ENCODE measurements around the gene PROM1.

Gene PROM1

DNA sequence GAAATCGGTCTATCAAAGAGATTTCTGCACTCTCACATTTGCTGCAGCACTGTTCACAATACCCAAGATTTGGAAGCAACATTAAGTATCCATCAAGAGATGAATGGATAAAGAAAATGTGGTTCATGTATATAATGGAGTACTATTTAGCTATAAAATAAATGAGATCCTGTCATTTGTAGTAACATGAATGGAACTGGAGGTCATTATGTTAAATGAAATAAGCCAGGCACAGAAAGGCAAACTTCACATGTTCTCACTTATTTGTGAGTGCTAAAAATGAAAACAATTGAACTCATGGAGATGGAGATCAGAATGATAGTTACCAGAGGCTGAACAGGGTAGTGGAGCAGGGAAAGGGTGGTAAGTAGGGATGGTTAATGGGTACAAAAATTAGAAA lies 17.0 kb upstream of the PROM1 start:
- Histone ChIP-seq H3K9ac (ENCODE audit: low read depth, low read length) (no peak overlapping the region), H3K4me2 (ENCODE audit: insufficient read depth, low read length) (no peak overlapping the region), H3K4me3 (ENCODE audit: low read depth in 1 of 2, low read length in 2 of 2) (no peak overlapping the region), H3K9me3 (ENCODE audit: insufficient read depth, low read length, severe bottlenecking) (no peaks in the 10 kb centered on the region), H4K20me1 (ENCODE audit: insufficient read depth, low read length) (no peaks in the 10 kb centered on the region), H3K36me3 (ENCODE audit: insufficient read depth, low read length) (no peaks in the 10 kb centered on the region), H3K4me1 (ENCODE audit: insufficient read depth, low read length) (no peaks in the 10 kb centered on the region), H3K27me3 (ENCODE audit: insufficient read depth, low read length, poor library complexity) (peaks cover 19% of the 10 kb centered on the region), H2AFZ (ENCODE audit: low read depth, low read length) (no peak overlapping the region), H3K27ac (ENCODE audit: low read length) (no peak overlapping the region), H3K79me2 (ENCODE audit: insufficient read depth, low read length) (no peaks in the 10 kb centered on the region)
- ATAC-seq (ENCODE audit: insufficient read depth, low read depth) (no peak), DNase-seq (no peak)
- TF ChIP-seq EZH2 (IDR thresholded peaks at IDR 0.05; ENCODE audit: borderline replicate concordance, low read depth, low read length, severe bottlenecking), result no peak
- no peak for TF ChIP-seq CTCF (IDR thresholded peaks at IDR 0.05; ENCODE audit: borderline replicate concordance, extremely low read depth, low read length, poor library complexity, severe bottlenecking)

- Histone ChIP-seq H3K4me1 (ENCODE audit: insufficient read depth, low read length) (no peaks in the 10 kb centered on the region), H3K9me3 (ENCODE audit: insufficient read depth, low read length, severe bottlenecking) (no peaks in the 10 kb centered on the region), H3K9ac (ENCODE audit: low read depth, low read length) (no peak overlapping the region), H3K4me2 (ENCODE audit: insufficient read depth, low read length) (no peak overlapping the region), H3K27me3 (ENCODE audit: insufficient read depth, low read length, poor library complexity) (peaks cover 35% of the 10 kb centered on the region), H3K27ac (ENCODE audit: low read length) (no peak overlapping the region), H4K20me1 (ENCODE audit: insufficient read depth, low read length) (0 out of 2 replicates have a peak, but pooled peaks cover 2% of the 10 kb centered on the region), H3K4me3 (ENCODE audit: low read depth in 1 of 2, low read length in 2 of 2) (no peak overlapping the region), H3K79me2 (ENCODE audit: insufficient read depth, low read length) (no peaks in the 10 kb centered on the region), H3K36me3 (ENCODE audit: insufficient read depth, low read length) (no peaks in the 10 kb centered on the region), H2AFZ (ENCODE audit: low read depth, low read length) (no peak overlapping the region)
- DNase-seq, result no peak
- no peak for ATAC-seq (ENCODE audit: insufficient read depth, low read depth)
- TF ChIP-seq CTCF (IDR thresholded peaks at IDR 0.05; ENCODE audit: borderline replicate concordance, extremely low read depth, low read length, poor library complexity, severe bottlenecking) (no peak), EZH2 (IDR thresholded peaks at IDR 0.05; ENCODE audit: borderline replicate concordance, low read depth, low read length, severe bottlenecking) (no peak)
Observed at GRCh38 chr4:16092682-16093319, 9.0 kb upstream of the PROM1 start.

DNA sequence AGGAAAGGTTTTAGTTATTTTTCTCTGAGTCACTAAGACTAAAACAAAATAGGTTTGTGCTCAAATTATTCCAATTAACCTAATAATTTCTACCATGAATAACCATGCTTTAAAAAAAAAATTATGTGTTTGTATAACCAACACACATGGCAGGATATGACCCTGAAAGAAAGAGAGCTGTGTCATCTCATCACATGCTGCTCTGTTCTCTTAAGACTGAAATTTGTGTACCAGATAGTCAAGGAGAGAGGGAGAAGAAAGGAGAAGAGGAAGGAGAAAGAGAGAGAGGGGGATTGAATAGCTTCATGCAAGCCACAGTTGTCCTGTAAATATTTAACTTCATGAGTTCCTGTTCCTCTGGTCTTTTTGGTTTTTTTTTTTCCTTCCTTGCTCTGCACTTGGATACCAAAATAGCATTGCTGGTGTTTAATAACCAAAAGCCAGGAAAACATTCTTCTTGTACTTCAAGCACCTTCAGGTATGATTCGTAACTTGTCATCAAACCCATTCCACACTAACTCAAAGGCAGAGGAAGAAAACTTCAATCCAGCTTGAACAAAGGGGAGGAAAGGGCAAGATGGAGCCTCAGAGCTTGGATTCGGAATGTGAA lies 6.4 kb upstream of the PROM1 start:
- no peak for ATAC-seq (ENCODE audit: insufficient read depth, low read depth)
- Histone ChIP-seq H3K36me3 (ENCODE audit: insufficient read depth, low read length) (no peaks in the 10 kb centered on the region), H4K20me1 (ENCODE audit: insufficient read depth, low read length) (0 out of 2 replicates have a peak, but pooled peaks cover 2% of the 10 kb centered on the region), H3K4me1 (ENCODE audit: insufficient read depth, low read length) (no peaks in the 10 kb centered on the region), H3K27me3 (ENCODE audit: insufficient read depth, low read length, poor library complexity) (peaks cover 31% of the 10 kb centered on the region), H3K27ac (ENCODE audit: low read length) (no peak overlapping the region), H3K4me2 (ENCODE audit: insufficient read depth, low read length) (no peak overlapping the region), H3K4me3 (ENCODE audit: low read depth in 1 of 2, low read length in 2 of 2) (no peak overlapping the region), H3K79me2 (ENCODE audit: insufficient read depth, low read length) (no peaks in the 10 kb centered on the region), H2AFZ (ENCODE audit: low read depth, low read length) (no peak overlapping the region), H3K9me3 (ENCODE audit: insufficient read depth, low read length, severe bottlenecking) (no peaks in the 10 kb centered on the region), H3K9ac (ENCODE audit: low read depth, low read length) (no peak overlapping the region)
- no peak for DNase-seq
- TF ChIP-seq EZH2 (IDR thresholded peaks at IDR 0.05; ENCODE audit: borderline replicate concordance, low read depth, low read length, severe bottlenecking) (no peak), CTCF (IDR thresholded peaks at IDR 0.05; ENCODE audit: borderline replicate concordance, extremely low read depth, low read length, poor library complexity, severe bottlenecking) (no peak)

Measured in DND-41 (cell line).